ENCODE data around the gene RGPD8. TPM values are rescaled to one million over a fixed set of nuclear protein-coding genes. Genes with fewer than 3 reads are reported as not detected.
A peak's percentile ranks its signal among the peaks of the same experiment; 100 is the strongest.
"Not testable (repeated sequence)": the region's sequence is repeated elsewhere in the genome, so short reads cannot be mapped to it uniquely, and the experiment has no call there.

The RGPD8 gene
- total RNA-seq, 2 donors from 2014 or later, result 14.9 to 24.3 TPM

GRCh38 chr2:112437405-112437831, 4.0 kb upstream of the RGPD8 start:
- intact Hi-C loops (cut with DNase I), result loop anchor here in 1 of 2 donors (10.0 kb wide), 1 partner anchor 173 kb away; no protein-coding TSS in a partner anchor
- not testable (repeated sequence) for DNase-seq (ENCODE audit: low spot score)

- DNase-seq (ENCODE audit: low spot score), result not testable (repeated sequence)
- intact Hi-C loops (cut with DNase I), result loop anchor here in 1 of 2 donors (10.0 kb wide), 1 partner anchor 172 kb away; no protein-coding TSS in a partner anchor
Observed at GRCh38 chr2:112436993-112437392, 3.5 kb upstream of the RGPD8 start.

GRCh38 chr2:112435716-112436431, 2.4 kb upstream of the RGPD8 start:
- not testable (repeated sequence) for DNase-seq (ENCODE audit: low spot score)
- intact Hi-C loops (cut with DNase I), result loop anchor here in 1 of 2 donors (10.0 kb wide), 1 partner anchor 171 kb away; no protein-coding TSS in a partner anchor

GRCh38 chr2:112434890-112435715, 1.7 kb upstream of the RGPD8 start:
- intact Hi-C loops (cut with DNase I), result loop anchor here in 1 of 2 donors (10.0 kb wide), 1 partner anchor 170 kb away; no protein-coding TSS in a partner anchor
- DNase-seq (ENCODE audit: low spot score), result not testable (repeated sequence)

GRCh38 chr2:112433932-112434730, 686 bp upstream of the RGPD8 start:
- intact Hi-C loops (cut with DNase I), result loop anchor here in 1 of 2 donors (10.0 kb wide), 1 partner anchor 169 kb away; no protein-coding TSS in a partner anchor
- DNase-seq (ENCODE audit: low spot score), result no peak

GRCh38 chr2:112432735-112433479, 538 bp downstream of the RGPD8 start:
- intact Hi-C loops (cut with DNase I), result loop anchor here in 1 of 2 donors (10.0 kb wide), 1 partner anchor 168 kb away; no protein-coding TSS in a partner anchor
- peak; percentile 88 for DNase-seq (ENCODE audit: low spot score)

GRCh38 chr2:112432390-112432734, 1.1 kb downstream of the RGPD8 start:
- intact Hi-C loops (cut with DNase I), result loop anchor here in 1 of 2 donors (10.0 kb wide), 1 partner anchor 168 kb away; no protein-coding TSS in a partner anchor
- not testable (repeated sequence) for DNase-seq (ENCODE audit: low spot score)

GRCh38 chr2:112431587-112432295, 1.7 kb downstream of the RGPD8 start:
- intact Hi-C loops (cut with DNase I), result loop anchor here in 1 of 2 donors (10.0 kb wide), 1 partner anchor 167 kb away; no protein-coding TSS in a partner anchor
- DNase-seq (ENCODE audit: low spot score), result not testable (repeated sequence)

- DNase-seq (ENCODE audit: low spot score); intact Hi-C loops (cut with DNase I): not testable (repeated sequence)
Observed at GRCh38 chr2:112424553-112424952, 8.9 kb downstream of the RGPD8 start.

GRCh38 chr2:112416860-112417259, 16.6 kb downstream of the RGPD8 start:
- DNase-seq (ENCODE audit: low spot score); intact Hi-C loops (cut with DNase I): not testable (repeated sequence)

- intact Hi-C loops (cut with DNase I); DNase-seq (ENCODE audit: low spot score): not testable (repeated sequence)
Observed at GRCh38 chr2:112360055-112360454, 73.4 kb downstream of the RGPD8 start.

- intact Hi-C loops (cut with DNase I); DNase-seq (ENCODE audit: low spot score): not testable (repeated sequence)
Observed at GRCh38 chr2:112354335-112354734, 79.1 kb downstream of the RGPD8 start.

- intact Hi-C loops (cut with DNase I); DNase-seq (ENCODE audit: low spot score): not testable (repeated sequence)
Observed at GRCh38 chr2:112352809-112353603, 80.4 kb downstream of the RGPD8 start.

GRCh38 chr2:112352292-112352691, 81.2 kb downstream of the RGPD8 start:
- intact Hi-C loops (cut with DNase I), result not testable (repeated sequence)

GRCh38 chr2:112345030-112346027, 88.1 kb downstream of the RGPD8 start:
- DNase-seq (ENCODE audit: low spot score), result no peak

More at GRCh38 chr2:112352292-112352691, 81.2 kb downstream of the RGPD8 start:
- not testable (repeated sequence) for DNase-seq (ENCODE audit: low spot score)

More at GRCh38 chr2:112345030-112346027, 88.1 kb downstream of the RGPD8 start:
- intact Hi-C loops (cut with DNase I), result no loop called here
